Esophagus squamous epithelium (tissue), 4 donors: ENCODE measurements around the gene NR2F6.
A peak's percentile ranks its signal among the peaks of the same experiment; 100 is the strongest.

ENCODE experiments used
- POLR2A ChIP-seq, 4 donors: fragments of 450-650 bp; IDR thresholded peaks; one replicate each; pipeline ENCODE4 v1.6.1; 2017; ENCODE audit warnings: antibody characterized with exemption in 4 of 4, mild to moderate bottlenecking in 4 of 4, moderate library complexity in 3 of 4
- TF ChIP-seq, protein P1 (sequence below), 6 experiments: fragments of 450-650 bp in 4 of 6; fragments of 200-600 bp in 2 of 6; sonication (generic) in 2 of 6; IDR thresholded peaks; one replicate each; pipeline ENCODE4 v1.5.1; 2016 to 2019; ENCODE audit warnings: antibody characterized with exemption in 6 of 6, mild to moderate bottlenecking in 4 of 6, moderate library complexity in 4 of 6

- TF ChIP-seq, protein P1, sequence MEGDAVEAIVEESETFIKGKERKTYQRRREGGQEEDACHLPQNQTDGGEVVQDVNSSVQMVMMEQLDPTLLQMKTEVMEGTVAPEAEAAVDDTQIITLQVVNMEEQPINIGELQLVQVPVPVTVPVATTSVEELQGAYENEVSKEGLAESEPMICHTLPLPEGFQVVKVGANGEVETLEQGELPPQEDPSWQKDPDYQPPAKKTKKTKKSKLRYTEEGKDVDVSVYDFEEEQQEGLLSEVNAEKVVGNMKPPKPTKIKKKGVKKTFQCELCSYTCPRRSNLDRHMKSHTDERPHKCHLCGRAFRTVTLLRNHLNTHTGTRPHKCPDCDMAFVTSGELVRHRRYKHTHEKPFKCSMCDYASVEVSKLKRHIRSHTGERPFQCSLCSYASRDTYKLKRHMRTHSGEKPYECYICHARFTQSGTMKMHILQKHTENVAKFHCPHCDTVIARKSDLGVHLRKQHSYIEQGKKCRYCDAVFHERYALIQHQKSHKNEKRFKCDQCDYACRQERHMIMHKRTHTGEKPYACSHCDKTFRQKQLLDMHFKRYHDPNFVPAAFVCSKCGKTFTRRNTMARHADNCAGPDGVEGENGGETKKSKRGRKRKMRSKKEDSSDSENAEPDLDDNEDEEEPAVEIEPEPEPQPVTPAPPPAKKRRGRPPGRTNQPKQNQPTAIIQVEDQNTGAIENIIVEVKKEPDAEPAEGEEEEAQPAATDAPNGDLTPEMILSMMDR (IDR thresholded peaks at IDR 0.05): peak in 5 of 6 experiments; percentile 53 to 81 (median 71)
- no peak for TF ChIP-seq POLR2A (IDR thresholded peaks at IDR 0.05)
Observed at GRCh38 chr19:17205237-17206140, 40.2 kb downstream of the NR2F6 start.
